GM23338 (cell line): ENCODE data around the gene MICB. TPM values are rescaled to one million over a fixed set of nuclear protein-coding genes. Genes with fewer than 3 reads are reported as not detected.

Experiments
- ATAC-seq: fragments of 200-7000 bp; cut with Tn5 transposase; 3 replicates; pipeline ENCODE4 v1.9.1; 2020
- DNase-seq: peaks from one replicate; pipeline ENCODE4 v3.0.0-alpha.2; 2015; ENCODE audit warnings: low spot score
- H2AFZ ChIP-seq: fragments of 200-600 bp; sonication (generic); 2 replicates; pipeline ENCODE4 v1.8.0; 2016; ENCODE audit warnings: antibody characterized with exemption, mild to moderate bottlenecking, moderate library complexity
- H3F3A ChIP-seq: fragments of 200-600 bp; sonication (generic); replicated peaks from 2 replicates; pipeline ENCODE4 v1.8.0; 2017; ENCODE audit warnings: antibody characterized with exemption, mixed run types, low read depth
- H3K27ac ChIP-seq: fragments of 200-600 bp; sonication (generic); 2 replicates; pipeline ENCODE4 v1.6.1; 2016; ENCODE audit warnings: low read depth
- H3K27me3 ChIP-seq: fragments of 200-600 bp; sonication (generic); 2 replicates; pipeline ENCODE4 v1.8.0; 2016; ENCODE audit warnings: mild to moderate bottlenecking, mixed run types, moderate library complexity; ENCODE audit not compliant: insufficient read depth
- H3K36me3 ChIP-seq: fragments of 200-600 bp; sonication (generic); 2 replicates; pipeline ENCODE4 v1.8.0; 2016; ENCODE audit warnings: mild to moderate bottlenecking; ENCODE audit not compliant: insufficient read depth
- H3K4me1 ChIP-seq: fragments of 200-600 bp; sonication (generic); 2 replicates; pipeline ENCODE4 v1.8.0; 2016; ENCODE audit warnings: mild to moderate bottlenecking, moderate library complexity; ENCODE audit not compliant: insufficient read depth
- H3K4me2 ChIP-seq: fragments of 200-600 bp; sonication (generic); 2 replicates; pipeline ENCODE4 v1.7.1; 2017; ENCODE audit warnings: mixed run types
- H3K4me3 ChIP-seq: fragments of 200-600 bp; sonication (generic); 2 replicates; pipeline ENCODE4 v1.6.1; 2016; ENCODE audit warnings: mixed run types
- H3K79me2 ChIP-seq: fragments of 200-600 bp; sonication (generic); replicated peaks from 2 replicates; pipeline ENCODE4 v1.8.0; 2017; ENCODE audit warnings: mild to moderate bottlenecking; ENCODE audit not compliant: insufficient read depth
- H3K9me2 ChIP-seq: fragments of 200-600 bp; sonication (generic); 2 replicates; pipeline ENCODE4 v1.8.0; 2017; ENCODE audit not compliant: insufficient read depth
- H4K20me1 ChIP-seq: fragments of 200-600 bp; sonication (generic); replicated peaks from 2 replicates; pipeline ENCODE4 v1.8.0; 2017; ENCODE audit warnings: mild to moderate bottlenecking; ENCODE audit not compliant: insufficient read depth
- H3K27ac Mint-ChIP-seq: 2 replicates; pipeline ENCODE4 v1.8.0; 2020; ENCODE audit warnings: inconsistent platforms, mild to moderate bottlenecking, moderate library complexity, mixed read lengths
- H3K27me3 Mint-ChIP-seq: 3 replicates; pipeline ENCODE4 v1.8.0; 2022; ENCODE audit warnings: low read depth, mild to moderate bottlenecking, moderate library complexity, mixed read lengths, inconsistent platforms; ENCODE audit not compliant: insufficient read depth, poor library complexity
- H3K36me3 Mint-ChIP-seq: 3 replicates; pipeline ENCODE4 v1.8.0; 2021; ENCODE audit warnings: low read depth, mild to moderate bottlenecking, inconsistent platforms, moderate library complexity, mixed read lengths
- H3K4me1 Mint-ChIP-seq: 3 replicates; pipeline ENCODE4 v1.8.0; 2020; ENCODE audit warnings: mild to moderate bottlenecking, inconsistent platforms, mixed read lengths
- H3K4me3 Mint-ChIP-seq: 3 replicates; pipeline ENCODE4 v1.8.0; 2021; ENCODE audit warnings: moderate library complexity, mild to moderate bottlenecking, inconsistent platforms, mixed read lengths
- H3K9me3 Mint-ChIP-seq: 3 replicates; pipeline ENCODE4 v1.8.0; 2020; ENCODE audit warnings: moderate library complexity, mild to moderate bottlenecking, inconsistent platforms, mixed read lengths
- EZH2 ChIP-seq: fragments of 200-600 bp; sonication (generic); IDR thresholded peaks from one replicate; pipeline ENCODE4 v1.8.0; 2017; ENCODE audit warnings: antibody characterized with exemption, mild to moderate bottlenecking, low read depth; ENCODE audit not compliant: unreplicated experiment
- EZH2phosphoT487 ChIP-seq: fragments of 200-600 bp; sonication (generic); IDR thresholded peaks from one replicate; pipeline ENCODE4 v1.8.1; 2018; ENCODE audit warnings: antibody characterized with exemption; ENCODE audit not compliant: unreplicated experiment
- NANOG ChIP-seq: IDR thresholded peaks from 2 replicates; pipeline ENCODE4 v1.6.1; 2016; ENCODE audit warnings: antibody characterized with exemption, borderline replicate concordance
- ZNF114 ChIP-seq: fragments of 250-450 bp; sonication (Bioruptor Pico); IDR thresholded peaks from 2 replicates; pipeline ENCODE4 v1.5.0; 2020; ENCODE audit warnings: mild to moderate bottlenecking, moderate library complexity
- ZNF331 ChIP-seq: fragments of 250-450 bp; sonication (Bioruptor Pico); IDR thresholded peaks from 2 replicates; pipeline ENCODE4 v1.5.0; 2020; ENCODE audit warnings: low read depth, mild to moderate bottlenecking, moderate library complexity
- polyA plus RNA-seq: library from polyadenylated mRNA; unstranded; fragments of >200 nt; fragmentation: Nextera tagmentation; extraction: Ambion mirVana; gene quantifications from 2 replicates; pipeline ENCODE4 v1.2.1, GENCODE V29; 2016
- total RNA-seq: library from RNA; depleted of rRNA; stranded (reverse); fragments of >200 nt; shearing (Covaris generic); gene quantifications from 2 replicates; pipeline ENCODE4 v1.2.3, GENCODE V29; 2014
- TF ChIP-seq, protein P1 (sequence below), 2 experiments: fragments of 200-600 bp in 1 of 2; sonication (generic) in 1 of 2; conservative IDR thresholded peaks; 2 replicates each; pipeline versions ENCODE4 v1.5.1 to v1.6.1; 2016 to 2017; ENCODE audit warnings: antibody characterized with exemption in 2 of 2, low read depth in 2 of 2, mild to moderate bottlenecking in 2 of 2, moderate library complexity in 1 of 2
- TF ChIP-seq, protein P2 (sequence below): IDR thresholded peaks from 2 replicates; pipeline ENCODE4 v1.6.1; 2016; ENCODE audit warnings: antibody characterized with exemption
- TF ChIP-seq, protein P3 (sequence below): fragments of 250-450 bp; sonication (Bioruptor Pico); IDR thresholded peaks from 2 replicates; pipeline ENCODE4 v1.5.0; 2020; ENCODE audit warnings: mild to moderate bottlenecking, moderate library complexity
- TF ChIP-seq, protein P4 (sequence below): IDR thresholded peaks from one replicate; pipeline ENCODE4 v1.6.1; 2018; ENCODE audit warnings: antibody characterized with exemption; ENCODE audit not compliant: unreplicated experiment

MICB gene
- total and polyA plus RNA-seq, 2 experiments from 2014 or later, result 9.2 to 23.8 TPM

DNA sequence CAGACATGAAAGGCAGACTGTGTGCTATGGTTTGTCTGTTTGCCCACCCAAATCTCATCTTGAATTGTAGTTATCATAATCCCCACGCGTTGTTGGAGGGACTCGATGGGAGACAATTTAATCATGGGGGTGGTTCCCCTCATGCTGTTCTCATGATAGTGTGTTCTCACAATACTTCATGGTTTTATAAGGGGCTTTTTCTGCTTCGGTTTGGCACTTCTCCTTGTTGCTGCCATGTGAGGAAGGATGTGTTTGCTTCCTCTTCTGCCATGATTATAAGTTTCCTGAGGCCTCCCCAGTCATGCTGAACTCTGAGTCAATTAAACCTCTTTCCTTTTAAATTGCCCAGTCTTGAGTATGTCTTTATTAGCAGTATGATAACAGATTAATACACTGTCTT is 47.2 kb upstream of the MICB start (continued):
- TF ChIP-seq, protein P1, sequence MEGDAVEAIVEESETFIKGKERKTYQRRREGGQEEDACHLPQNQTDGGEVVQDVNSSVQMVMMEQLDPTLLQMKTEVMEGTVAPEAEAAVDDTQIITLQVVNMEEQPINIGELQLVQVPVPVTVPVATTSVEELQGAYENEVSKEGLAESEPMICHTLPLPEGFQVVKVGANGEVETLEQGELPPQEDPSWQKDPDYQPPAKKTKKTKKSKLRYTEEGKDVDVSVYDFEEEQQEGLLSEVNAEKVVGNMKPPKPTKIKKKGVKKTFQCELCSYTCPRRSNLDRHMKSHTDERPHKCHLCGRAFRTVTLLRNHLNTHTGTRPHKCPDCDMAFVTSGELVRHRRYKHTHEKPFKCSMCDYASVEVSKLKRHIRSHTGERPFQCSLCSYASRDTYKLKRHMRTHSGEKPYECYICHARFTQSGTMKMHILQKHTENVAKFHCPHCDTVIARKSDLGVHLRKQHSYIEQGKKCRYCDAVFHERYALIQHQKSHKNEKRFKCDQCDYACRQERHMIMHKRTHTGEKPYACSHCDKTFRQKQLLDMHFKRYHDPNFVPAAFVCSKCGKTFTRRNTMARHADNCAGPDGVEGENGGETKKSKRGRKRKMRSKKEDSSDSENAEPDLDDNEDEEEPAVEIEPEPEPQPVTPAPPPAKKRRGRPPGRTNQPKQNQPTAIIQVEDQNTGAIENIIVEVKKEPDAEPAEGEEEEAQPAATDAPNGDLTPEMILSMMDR (conservative IDR thresholded peaks at IDR 0.05; ENCODE audit: low read depth in 2 of 2), result no peak
- TF ChIP-seq, protein P2, sequence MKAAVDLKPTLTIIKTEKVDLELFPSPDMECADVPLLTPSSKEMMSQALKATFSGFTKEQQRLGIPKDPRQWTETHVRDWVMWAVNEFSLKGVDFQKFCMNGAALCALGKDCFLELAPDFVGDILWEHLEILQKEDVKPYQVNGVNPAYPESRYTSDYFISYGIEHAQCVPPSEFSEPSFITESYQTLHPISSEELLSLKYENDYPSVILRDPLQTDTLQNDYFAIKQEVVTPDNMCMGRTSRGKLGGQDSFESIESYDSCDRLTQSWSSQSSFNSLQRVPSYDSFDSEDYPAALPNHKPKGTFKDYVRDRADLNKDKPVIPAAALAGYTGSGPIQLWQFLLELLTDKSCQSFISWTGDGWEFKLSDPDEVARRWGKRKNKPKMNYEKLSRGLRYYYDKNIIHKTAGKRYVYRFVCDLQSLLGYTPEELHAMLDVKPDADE, result no peak
- no peak for TF ChIP-seq EZH2phosphoT487
- TF ChIP-seq ZNF114 (CRISPR knock-in tag), result no peak

DNA sequence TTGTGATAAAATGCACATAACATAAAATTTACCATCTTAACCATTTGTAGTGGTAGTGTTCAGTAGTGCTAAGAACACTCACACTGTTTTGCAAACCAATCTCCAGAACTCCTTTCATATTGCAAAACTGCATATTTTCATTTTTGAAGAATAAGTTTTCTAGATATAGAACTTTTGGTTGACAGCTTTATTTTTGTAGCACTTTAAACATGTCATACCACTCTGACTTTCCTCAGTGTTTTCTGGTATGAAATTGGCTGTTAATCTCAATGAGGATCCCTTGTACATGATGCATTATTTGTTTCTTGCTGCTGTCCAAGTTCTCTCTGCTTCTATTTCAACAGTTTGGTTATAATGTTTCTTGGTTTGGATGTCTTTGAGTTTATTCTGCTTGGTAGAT is 45.1 kb upstream of the MICB start:
- DNase-seq (no peak), ATAC-seq (no peak)
- Histone ChIP-seq H3K36me3 (peaks cover 4% of the 10 kb centered on the region; the same call in 1 of the 2 replicates), H2AFZ (no peak overlapping the region), H3K4me2 (no peak overlapping the region), H3F3A (no peaks in the 10 kb centered on the region), H3K9me2 (no peaks in the 10 kb centered on the region; the same call in 1 of the 2 replicates), H4K20me1 (no peaks in the 10 kb centered on the region), H3K4me1 (peaks cover 5% of the 10 kb centered on the region; the same call in 1 of the 2 replicates), H3K27ac (no peak overlapping the region), H3K4me3 (no peak overlapping the region), H3K27me3 (no peaks in the 10 kb centered on the region), H3K79me2 (no peaks in the 10 kb centered on the region)
- Mint-ChIP-seq H3K4me1 (peaks cover 6% of the 10 kb centered on the region), H3K36me3 (no peaks in the 10 kb centered on the region), H3K9me3 (peaks cover 15% of the 10 kb centered on the region; the same call in 2 of the 3 replicates), H3K27ac (no peak overlapping the region), H3K4me3 (no peak overlapping the region), H3K27me3 (no peaks in the 10 kb centered on the region)
- TF ChIP-seq ZNF331 (CRISPR knock-in tag) (no peak), ZNF114 (CRISPR knock-in tag) (no peak), EZH2phosphoT487 (no peak), EZH2 (no peak), NANOG (no peak)
- TF ChIP-seq, protein P3, sequence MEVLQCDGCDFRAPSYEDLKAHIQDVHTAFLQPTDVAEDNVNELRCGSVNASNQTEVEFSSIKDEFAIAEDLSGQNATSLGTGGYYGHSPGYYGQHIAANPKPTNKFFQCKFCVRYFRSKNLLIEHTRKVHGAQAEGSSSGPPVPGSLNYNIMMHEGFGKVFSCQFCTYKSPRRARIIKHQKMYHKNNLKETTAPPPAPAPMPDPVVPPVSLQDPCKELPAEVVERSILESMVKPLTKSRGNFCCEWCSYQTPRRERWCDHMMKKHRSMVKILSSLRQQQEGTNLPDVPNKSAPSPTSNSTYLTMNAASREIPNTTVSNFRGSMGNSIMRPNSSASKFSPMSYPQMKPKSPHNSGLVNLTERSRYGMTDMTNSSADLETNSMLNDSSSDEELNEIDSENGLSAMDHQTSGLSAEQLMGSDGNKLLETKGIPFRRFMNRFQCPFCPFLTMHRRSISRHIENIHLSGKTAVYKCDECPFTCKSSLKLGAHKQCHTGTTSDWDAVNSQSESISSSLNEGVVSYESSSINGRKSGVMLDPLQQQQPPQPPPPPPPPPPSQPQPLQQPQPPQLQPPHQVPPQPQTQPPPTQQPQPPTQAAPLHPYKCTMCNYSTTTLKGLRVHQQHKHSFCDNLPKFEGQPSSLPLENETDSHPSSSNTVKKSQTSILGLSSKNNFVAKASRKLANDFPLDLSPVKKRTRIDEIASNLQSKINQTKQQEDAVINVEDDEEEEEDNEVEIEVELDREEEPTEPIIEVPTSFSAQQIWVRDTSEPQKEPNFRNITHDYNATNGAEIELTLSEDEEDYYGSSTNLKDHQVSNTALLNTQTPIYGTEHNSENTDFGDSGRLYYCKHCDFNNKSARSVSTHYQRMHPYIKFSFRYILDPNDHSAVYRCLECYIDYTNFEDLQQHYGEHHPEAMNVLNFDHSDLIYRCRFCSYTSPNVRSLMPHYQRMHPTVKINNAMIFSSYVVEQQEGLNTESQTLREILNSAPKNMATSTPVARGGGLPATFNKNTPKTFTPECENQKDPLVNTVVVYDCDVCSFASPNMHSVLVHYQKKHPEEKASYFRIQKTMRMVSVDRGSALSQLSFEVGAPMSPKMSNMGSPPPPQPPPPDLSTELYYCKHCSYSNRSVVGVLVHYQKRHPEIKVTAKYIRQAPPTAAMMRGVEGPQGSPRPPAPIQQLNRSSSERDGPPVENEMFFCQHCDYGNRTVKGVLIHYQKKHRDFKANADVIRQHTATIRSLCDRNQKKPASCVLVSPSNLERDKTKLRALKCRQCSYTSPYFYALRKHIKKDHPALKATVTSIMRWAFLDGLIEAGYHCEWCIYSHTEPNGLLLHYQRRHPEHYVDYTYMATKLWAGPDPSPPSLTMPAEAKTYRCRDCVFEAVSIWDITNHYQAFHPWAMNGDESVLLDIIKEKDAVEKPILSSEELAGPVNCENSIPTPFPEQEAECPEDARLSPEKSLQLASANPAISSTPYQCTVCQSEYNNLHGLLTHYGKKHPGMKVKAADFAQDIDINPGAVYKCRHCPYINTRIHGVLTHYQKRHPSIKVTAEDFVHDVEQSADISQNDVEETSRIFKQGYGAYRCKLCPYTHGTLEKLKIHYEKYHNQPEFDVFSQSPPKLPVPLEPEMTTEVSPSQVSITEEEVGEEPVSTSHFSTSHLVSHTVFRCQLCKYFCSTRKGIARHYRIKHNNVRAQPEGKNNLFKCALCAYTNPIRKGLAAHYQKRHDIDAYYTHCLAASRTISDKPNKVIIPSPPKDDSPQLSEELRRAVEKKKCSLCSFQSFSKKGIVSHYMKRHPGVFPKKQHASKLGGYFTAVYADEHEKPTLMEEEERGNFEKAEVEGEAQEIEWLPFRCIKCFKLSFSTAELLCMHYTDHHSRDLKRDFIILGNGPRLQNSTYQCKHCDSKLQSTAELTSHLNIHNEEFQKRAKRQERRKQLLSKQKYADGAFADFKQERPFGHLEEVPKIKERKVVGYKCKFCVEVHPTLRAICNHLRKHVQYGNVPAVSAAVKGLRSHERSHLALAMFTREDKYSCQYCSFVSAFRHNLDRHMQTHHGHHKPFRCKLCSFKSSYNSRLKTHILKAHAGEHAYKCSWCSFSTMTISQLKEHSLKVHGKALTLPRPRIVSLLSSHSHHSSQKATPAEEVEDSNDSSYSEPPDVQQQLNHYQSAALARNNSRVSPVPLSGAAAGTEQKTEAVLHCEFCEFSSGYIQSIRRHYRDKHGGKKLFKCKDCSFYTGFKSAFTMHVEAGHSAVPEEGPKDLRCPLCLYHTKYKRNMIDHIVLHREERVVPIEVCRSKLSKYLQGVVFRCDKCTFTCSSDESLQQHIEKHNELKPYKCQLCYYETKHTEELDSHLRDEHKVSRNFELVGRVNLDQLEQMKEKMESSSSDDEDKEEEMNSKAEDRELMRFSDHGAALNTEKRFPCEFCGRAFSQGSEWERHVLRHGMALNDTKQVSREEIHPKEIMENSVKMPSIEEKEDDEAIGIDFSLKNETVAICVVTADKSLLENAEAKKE (CRISPR knock-in tag), result no peak
- TF ChIP-seq, protein P4, sequence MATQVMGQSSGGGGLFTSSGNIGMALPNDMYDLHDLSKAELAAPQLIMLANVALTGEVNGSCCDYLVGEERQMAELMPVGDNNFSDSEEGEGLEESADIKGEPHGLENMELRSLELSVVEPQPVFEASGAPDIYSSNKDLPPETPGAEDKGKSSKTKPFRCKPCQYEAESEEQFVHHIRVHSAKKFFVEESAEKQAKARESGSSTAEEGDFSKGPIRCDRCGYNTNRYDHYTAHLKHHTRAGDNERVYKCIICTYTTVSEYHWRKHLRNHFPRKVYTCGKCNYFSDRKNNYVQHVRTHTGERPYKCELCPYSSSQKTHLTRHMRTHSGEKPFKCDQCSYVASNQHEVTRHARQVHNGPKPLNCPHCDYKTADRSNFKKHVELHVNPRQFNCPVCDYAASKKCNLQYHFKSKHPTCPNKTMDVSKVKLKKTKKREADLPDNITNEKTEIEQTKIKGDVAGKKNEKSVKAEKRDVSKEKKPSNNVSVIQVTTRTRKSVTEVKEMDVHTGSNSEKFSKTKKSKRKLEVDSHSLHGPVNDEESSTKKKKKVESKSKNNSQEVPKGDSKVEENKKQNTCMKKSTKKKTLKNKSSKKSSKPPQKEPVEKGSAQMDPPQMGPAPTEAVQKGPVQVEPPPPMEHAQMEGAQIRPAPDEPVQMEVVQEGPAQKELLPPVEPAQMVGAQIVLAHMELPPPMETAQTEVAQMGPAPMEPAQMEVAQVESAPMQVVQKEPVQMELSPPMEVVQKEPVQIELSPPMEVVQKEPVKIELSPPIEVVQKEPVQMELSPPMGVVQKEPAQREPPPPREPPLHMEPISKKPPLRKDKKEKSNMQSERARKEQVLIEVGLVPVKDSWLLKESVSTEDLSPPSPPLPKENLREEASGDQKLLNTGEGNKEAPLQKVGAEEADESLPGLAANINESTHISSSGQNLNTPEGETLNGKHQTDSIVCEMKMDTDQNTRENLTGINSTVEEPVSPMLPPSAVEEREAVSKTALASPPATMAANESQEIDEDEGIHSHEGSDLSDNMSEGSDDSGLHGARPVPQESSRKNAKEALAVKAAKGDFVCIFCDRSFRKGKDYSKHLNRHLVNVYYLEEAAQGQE, result no peak
- TF ChIP-seq, protein P1 (conservative IDR thresholded peaks at IDR 0.05; ENCODE audit: low read depth in 2 of 2), result no peak
